NCI-H1092 treated with DMSO at 0.1 percent for 48 hours (cell line): ENCODE data around the gene TMEM132D.

Experiments
- DNase-seq: peaks from one replicate; lab custom pipeline; 2025; lab: John Stamatoyannopoulos, UW

Gene TMEM132D

GRCh38 chr12:129440278-129440677, 463.5 kb downstream of the TMEM132D start:
- no peak for DNase-seq

DNA sequence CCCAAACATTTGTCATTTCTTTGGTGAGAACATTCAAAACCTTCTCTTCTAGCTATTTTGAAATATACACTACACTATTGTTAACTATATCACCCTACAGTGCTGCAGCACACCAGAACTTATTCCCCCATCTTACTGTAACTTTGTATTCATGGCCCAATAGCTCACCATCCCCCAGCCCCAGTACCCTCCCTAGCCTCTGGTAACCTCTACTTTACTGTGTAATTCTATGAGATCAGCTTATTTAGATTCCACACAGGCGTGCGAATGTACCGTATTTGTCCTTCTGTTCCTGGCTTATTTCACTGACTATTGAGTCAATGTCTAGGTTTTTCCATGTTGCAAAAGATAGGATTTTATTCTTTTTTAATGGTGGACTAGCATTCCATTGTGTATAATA, 469.0 kb downstream of the TMEM132D start:
- DNase-seq = no peak

- DNase-seq = no peak
Observed at GRCh38 chr12:129428240-129428936, 475.4 kb downstream of the TMEM132D start.

DNA sequence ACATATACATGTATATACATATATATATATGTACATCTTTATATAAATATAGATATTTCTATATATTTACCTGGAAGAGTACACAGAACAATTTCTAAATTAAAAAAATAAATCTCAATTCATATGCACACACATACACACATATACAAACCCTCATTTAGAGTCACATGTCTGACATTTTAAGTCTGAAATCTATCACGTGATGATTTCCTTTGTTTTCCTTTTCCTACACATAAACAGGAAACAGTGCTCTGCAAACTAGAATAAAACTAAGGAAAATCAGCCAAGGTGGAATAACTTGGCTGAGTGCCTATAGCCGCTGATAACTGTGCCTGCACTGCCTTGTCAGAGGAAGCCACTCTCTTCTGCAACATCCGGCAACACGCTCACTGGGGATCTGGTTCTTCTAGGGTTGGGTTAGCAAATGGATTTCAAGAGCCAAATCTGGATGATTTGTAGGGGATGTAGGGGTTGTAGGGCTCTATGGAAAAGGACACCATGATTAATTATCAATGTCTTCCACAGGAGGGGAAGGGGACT, 480.7 kb downstream of the TMEM132D start:
- DNase-seq = no peak

GRCh38 chr12:129413295-129413694, 490.5 kb downstream of the TMEM132D start:
- DNase-seq = no peak

- no peak for DNase-seq
Observed at GRCh38 chr12:129409281-129409680, 494.5 kb downstream of the TMEM132D start.

DNA sequence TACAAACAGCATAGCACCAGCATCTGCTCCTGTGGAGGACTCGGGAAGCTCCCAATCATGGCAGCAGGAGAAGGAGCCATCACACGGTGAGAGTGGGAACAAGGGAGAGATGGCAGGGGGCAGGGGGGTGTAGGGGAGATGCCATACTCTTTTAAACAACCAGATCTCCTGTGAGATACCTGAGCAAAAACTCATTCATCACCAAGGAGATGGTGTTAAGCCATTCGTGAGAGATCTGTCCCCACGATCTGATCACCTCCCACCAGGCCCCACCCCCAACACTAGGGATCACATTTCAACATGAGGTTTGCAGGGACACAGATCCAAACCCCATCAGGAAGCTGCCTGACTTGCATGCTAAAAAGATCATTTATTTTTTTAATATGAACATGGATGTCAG, 499.3 kb downstream of the TMEM132D start:
- no peak for DNase-seq

- no peak for DNase-seq
Observed at GRCh38 chr12:129401572-129401971, 502.3 kb downstream of the TMEM132D start.

GRCh38 chr12:129394177-129394825, 509.5 kb downstream of the TMEM132D start:
- DNase-seq = peak; percentile 79

DNA sequence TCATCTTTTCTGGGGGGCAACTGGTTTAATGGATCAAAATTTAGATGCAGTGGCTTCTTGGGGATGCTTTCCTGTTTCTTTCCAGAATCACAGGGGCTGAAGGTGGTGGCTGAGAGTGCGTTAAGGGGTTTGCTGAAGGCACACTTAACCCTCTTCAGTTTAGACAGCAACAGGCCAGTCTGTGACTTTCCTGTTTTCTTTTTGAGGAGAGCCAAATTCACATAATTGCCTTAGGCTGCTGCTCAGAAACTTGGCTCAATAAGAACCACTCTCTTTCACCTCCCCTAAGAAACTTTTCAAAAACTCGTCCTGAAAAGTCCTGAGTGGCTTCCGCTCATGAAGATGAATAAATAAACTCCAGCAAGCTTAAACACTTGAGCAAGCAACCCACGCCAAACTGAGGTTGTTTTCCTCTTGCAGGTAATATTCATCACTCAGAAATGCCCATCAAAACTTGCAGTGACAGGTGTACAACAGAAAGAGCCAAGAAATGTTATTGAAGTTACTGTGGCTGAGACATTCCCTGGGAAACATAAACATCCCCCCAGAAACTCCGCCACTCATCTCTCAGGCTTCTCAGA, 510.4 kb downstream of the TMEM132D start:
- no peak for DNase-seq

DNA sequence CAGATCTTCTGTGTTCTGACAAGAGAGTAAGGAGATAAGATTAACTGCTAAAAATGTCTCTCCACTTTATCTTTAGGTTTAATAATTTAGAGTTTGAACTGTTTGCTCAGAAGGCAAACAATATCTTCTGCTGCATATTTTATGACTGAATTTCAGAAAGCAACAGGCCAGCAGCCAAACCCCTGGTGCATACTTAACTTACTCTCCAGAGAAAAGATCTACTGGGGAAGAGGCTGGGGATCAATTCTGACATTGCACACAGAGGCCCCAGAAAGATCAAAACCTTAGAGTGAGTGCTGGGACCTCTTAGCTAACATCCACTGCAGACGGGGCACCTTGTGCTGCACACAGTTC, 518.2 kb downstream of the TMEM132D start:
- DNase-seq = no peak

DNA sequence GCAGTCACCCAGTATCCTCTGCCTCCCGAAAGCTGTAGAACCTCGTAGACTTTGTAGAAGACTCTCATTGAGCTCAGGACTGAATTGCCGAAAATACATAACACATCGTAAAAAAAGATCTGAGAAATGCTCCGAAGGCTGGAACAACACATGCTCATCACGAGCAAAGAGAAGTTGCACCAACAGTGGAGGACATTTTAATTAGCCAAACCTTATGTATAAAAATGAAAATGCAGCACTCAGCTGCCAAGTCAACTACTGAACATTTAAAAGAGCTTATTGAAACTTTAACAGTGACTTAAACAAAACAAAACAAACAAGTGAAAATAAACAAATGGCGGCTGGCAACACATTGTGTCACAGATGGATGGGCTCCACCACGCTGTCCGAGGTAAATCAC, 519.9 kb downstream of the TMEM132D start:
- no peak for DNase-seq

DNA sequence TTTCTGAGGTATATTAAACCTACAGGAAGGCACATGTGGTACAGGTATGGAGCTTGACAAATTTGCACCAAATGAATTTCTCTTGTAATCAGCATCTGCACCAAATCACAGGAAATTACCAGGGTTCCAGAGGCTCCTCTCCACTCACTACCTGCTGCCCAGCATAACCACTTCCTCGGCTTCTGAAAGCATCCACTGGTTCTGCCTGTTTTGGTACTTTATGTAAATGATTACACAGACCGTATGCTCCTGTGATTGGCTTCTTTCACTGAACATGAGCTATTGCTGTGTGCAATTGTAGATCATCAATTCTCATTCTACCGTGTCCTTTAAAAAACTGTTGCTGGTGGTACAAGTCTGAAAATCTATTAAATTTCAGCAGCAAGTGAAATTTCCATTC, 522.1 kb downstream of the TMEM132D start:
- no peak for DNase-seq

GRCh38 chr12:129379076-129379804, 524.6 kb downstream of the TMEM132D start:
- no peak for DNase-seq

GRCh38 chr12:129378496-129378895, 525.3 kb downstream of the TMEM132D start:
- peak; percentile 7 for DNase-seq

GRCh38 chr12:129373746-129374145, 530.1 kb downstream of the TMEM132D start:
- DNase-seq = no peak

- DNase-seq = no peak
Observed at GRCh38 chr12:129372876-129373275, 530.9 kb downstream of the TMEM132D start.

GRCh38 chr12:129372348-129372747, 531.5 kb downstream of the TMEM132D start:
- DNase-seq = no peak

DNA sequence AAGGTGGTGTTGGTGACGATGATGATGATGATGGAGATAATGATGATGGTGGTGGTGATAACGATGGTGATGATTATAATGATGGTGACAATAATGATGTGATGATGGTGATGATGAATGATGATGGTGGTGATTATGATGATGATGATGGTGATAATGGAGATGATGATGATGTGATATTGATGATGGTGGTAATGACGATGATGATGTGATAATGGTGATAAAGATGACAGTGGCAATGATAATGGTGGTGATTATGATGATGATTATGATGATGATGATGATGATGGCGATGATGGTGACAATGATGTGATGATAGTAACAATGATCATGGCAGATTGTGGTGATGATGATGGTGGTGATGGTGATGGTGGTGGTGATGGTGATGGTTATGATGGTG, 532.6 kb downstream of the TMEM132D start:
- no peak for DNase-seq

DNA sequence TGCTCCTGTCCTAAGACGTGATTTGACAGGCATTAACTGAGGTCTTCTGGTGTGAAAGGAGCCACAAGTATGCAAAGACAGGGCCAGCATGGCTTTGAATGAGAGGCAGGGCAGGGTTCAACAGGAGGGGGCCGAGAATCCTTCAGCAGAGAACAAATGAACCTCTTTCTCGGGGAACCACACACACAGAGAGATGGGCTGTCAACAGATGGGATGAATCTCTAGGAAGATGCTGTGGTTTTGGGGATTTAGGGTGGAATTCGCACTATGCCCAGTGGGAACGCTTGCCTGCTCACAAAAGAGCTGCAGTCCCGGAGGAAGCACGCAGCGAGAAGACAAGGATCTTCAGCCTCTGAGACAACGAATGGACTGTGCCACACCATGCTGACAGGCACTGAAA, 537.2 kb downstream of the TMEM132D start:
- DNase-seq = no peak

DNA sequence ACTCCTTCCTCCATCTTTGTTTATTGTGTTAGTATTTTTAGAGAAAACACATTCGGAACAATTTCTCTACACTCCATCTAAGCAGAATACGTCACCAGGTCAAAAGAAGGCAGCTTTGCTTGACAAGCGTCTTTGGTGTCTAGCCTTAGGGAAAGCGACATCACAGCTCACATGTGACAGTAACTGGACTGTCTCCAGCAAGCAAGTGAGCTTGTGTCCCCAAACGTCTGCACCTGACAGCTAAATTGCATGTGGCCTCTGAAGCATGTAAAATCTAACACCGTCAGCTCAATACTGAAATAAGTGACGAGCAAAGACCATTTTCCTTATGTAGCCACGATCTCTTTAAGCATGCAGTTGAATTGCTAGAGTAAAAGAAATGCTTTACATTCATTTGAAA, 540.8 kb downstream of the TMEM132D start:
- DNase-seq = no peak

GRCh38 chr12:129357233-129357632, 546.6 kb downstream of the TMEM132D start:
- no peak for DNase-seq

GRCh38 chr12:129351481-129351880, 552.3 kb downstream of the TMEM132D start:
- no peak for DNase-seq
